CD4-positive, alpha-beta T cell (primary cell): Measurements from ENCODE around the gene KLK2. TPM values are rescaled to one million over a fixed set of nuclear protein-coding genes. Genes with fewer than 3 reads are reported as not detected.

ENCODE experiments used
- ATAC-seq: fragments of 200-7000 bp; cut with Tn5 transposase; one replicate; pipeline ENCODE4 v1.10.0; 2022; ENCODE audit warnings: mild to moderate bottlenecking; ENCODE audit not compliant: poor library complexity
- CTCF ChIA-PET: fragments of 350-600 bp; sonication (Branson Sonifier 250); formaldehyde crosslinking; loops from one replicate; lab custom pipeline; 2021; ENCODE audit warnings: antibody characterized with exemption, inconsistent platforms; lab: Charles Lee
- POLR2A ChIA-PET: fragments of 350-600 bp; sonication (Branson Sonifier 250); formaldehyde crosslinking; loops from one replicate; lab custom pipeline; 2021; ENCODE audit warnings: antibody characterized with exemption, inconsistent platforms; lab: Charles Lee
- DNase-seq, 14 experiments: peaks; one replicate each; pipeline ENCODE4 v3.0.0-alpha.2; 2013 to 2020; ENCODE audit warnings: mixed read lengths in 2 of 14
- H3K27ac ChIP-seq, 2 donors: one replicate each; pipeline versions ENCODE4 v1.5.1 to v1.7.0; 2013; ENCODE audit warnings: low read length in 2 of 2, low read depth in 1 of 2, mild to moderate bottlenecking in 1 of 2
- H3K27me3 ChIP-seq, 2 experiments: 1 replicate in 1 of 2; 2 replicates in 1 of 2; pipeline versions ENCODE4 v1.6.1 to v1.7.0; 2013; ENCODE audit warnings: low read length in 2 of 2, control low read depth in 1 of 2, mild to moderate bottlenecking in 1 of 2, moderate library complexity in 1 of 2; ENCODE audit not compliant: insufficient read depth in 2 of 2, control insufficient read depth in 1 of 2
- H3K36me3 ChIP-seq: one replicate; pipeline ENCODE4 v1.6.1; 2013; ENCODE audit warnings: low read length, control low read depth; ENCODE audit not compliant: insufficient read depth
- H3K4me1 ChIP-seq: one replicate; pipeline ENCODE4 v1.6.1; 2013; ENCODE audit warnings: low read length, control low read depth; ENCODE audit not compliant: insufficient read depth
- H3K4me3 ChIP-seq: one replicate; pipeline ENCODE4 v1.5.1; 2013; ENCODE audit warnings: mild to moderate bottlenecking, low read length, moderate library complexity
- H3K9me3 ChIP-seq, 2 experiments: 1 replicate in 1 of 2; 2 replicates in 1 of 2; pipeline versions ENCODE4 v1.6.1 to v1.7.0; 2013; ENCODE audit warnings: low read length in 2 of 2, mild to moderate bottlenecking in 2 of 2, control low read depth in 1 of 2, moderate library complexity in 1 of 2; ENCODE audit not compliant: control insufficient read depth in 1 of 2, insufficient read depth in 1 of 2
- H3K27ac Mint-ChIP-seq: one replicate; pipeline ENCODE4 v1.8.0; 2020; ENCODE audit warnings: mixed read lengths
- H3K27me3 Mint-ChIP-seq: one replicate; pipeline ENCODE4 v1.8.0; 2021; ENCODE audit warnings: mixed read lengths
- H3K36me3 Mint-ChIP-seq: one replicate; pipeline ENCODE4 v1.8.0; 2021; ENCODE audit warnings: low read depth, mixed read lengths
- H3K4me1 Mint-ChIP-seq: one replicate; pipeline ENCODE4 v1.8.0; 2021; ENCODE audit warnings: low read depth, mixed read lengths
- H3K4me3 Mint-ChIP-seq: one replicate; pipeline ENCODE4 v1.8.0; 2020; ENCODE audit warnings: mild to moderate bottlenecking, mixed read lengths
- H3K9me3 Mint-ChIP-seq: one replicate; pipeline ENCODE4 v1.8.0; 2020; ENCODE audit warnings: mixed read lengths
- intact Hi-C, 2 experiments: fragments of 100-400 bp; cut with DNase I in 1 of 2; cut with micrococcal nuclease in 1 of 2; formaldehyde crosslinking; loops; one replicate each; pipeline versions ENCODE4 v1.15.1 to v1.9.0; 2023 to 2025; cut with DNase I, micrococcal nuclease
- total RNA-seq, 174 experiments: library from RNA in 2 of 174; stranded (reverse) in 2 of 174; gene quantifications; one replicate each; pipeline ENCODE4 v1.2.3 and lab custom pipeline; 2021 to 2026
- TF ChIP-seq, protein P1 (sequence below): fragments of 200-600 bp; IDR thresholded peaks from one replicate; pipeline ENCODE4 v1.8.0; 2022; ENCODE audit warnings: antibody characterized with exemption, mild to moderate bottlenecking

The KLK2 gene
- total RNA-seq, 2 experiments from 2014 or later: not detected

DNA sequence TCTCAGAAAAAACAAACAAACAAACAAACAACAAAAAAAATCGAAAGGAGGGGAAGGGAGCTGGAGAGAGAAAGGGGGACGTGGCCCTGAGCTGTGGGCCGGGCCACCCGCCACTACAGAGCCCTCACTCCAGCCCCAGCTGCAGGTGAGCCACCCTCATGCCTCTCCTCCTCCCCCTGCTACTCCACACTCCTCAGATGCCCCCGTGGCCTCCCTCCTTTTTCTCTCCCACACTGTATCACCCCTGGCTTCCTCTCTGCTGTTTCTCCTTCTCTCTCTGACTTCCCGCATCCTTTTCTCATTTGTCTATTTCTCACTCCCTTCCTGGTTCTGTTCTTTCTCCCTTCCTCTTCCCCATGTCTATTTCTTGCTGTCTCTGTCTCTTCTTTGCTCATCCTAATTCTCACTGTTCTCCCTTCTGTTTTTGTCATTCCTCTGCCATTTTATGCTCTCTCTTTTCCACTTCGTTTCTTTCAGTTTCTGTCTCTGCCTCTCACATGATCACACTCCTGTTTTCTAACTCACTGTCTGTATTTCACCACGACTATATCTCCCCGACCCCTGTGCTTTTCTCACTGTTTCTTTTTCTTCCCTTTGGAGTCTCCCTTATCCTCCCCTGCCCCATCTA is 2.7 kb downstream of the KLK2 start:
- no peak for ATAC-seq
- H3K27ac Mint-ChIP-seq: no peak overlapping the region

DNA sequence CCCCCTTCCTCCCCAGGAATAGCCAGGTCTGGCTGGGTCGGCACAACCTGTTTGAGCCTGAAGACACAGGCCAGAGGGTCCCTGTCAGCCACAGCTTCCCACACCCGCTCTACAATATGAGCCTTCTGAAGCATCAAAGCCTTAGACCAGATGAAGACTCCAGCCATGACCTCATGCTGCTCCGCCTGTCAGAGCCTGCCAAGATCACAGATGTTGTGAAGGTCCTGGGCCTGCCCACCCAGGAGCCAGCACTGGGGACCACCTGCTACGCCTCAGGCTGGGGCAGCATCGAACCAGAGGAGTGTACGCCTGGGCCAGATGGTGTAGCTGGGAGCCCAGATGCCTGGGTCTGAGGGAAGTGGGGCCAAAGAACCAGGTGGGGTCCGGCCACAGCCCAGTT is 3.2 kb downstream of the KLK2 start:
- DNase-seq (no peak), ATAC-seq (no peak)
- Histone ChIP-seq H3K27me3 (peaks cover 11 to 47% of the 10 kb centered on the region in 2 experiments), H3K27ac (no peak overlapping the region), H3K4me1 (no peaks in the 10 kb centered on the region), H3K4me3 (no peak overlapping the region), H3K9me3 (no peaks in the 10 kb centered on the region), H3K36me3 (no peaks in the 10 kb centered on the region)
- no peaks in the 10 kb centered on the region for H3K4me1 Mint-ChIP-seq
- intact Hi-C loops: no loop called here
- no peaks in the 10 kb centered on the region for H3K36me3 Mint-ChIP-seq
- H3K9me3 Mint-ChIP-seq: no peaks in the 10 kb centered on the region
- POLR2A ChIA-PET: no interaction called here
- H3K27ac Mint-ChIP-seq: no peak overlapping the region
- no peak overlapping the region for H3K4me3 Mint-ChIP-seq
- peaks cover 46% of the 10 kb centered on the region for H3K27me3 Mint-ChIP-seq
- CTCF ChIA-PET: no interaction called here
- TF ChIP-seq, protein P1, sequence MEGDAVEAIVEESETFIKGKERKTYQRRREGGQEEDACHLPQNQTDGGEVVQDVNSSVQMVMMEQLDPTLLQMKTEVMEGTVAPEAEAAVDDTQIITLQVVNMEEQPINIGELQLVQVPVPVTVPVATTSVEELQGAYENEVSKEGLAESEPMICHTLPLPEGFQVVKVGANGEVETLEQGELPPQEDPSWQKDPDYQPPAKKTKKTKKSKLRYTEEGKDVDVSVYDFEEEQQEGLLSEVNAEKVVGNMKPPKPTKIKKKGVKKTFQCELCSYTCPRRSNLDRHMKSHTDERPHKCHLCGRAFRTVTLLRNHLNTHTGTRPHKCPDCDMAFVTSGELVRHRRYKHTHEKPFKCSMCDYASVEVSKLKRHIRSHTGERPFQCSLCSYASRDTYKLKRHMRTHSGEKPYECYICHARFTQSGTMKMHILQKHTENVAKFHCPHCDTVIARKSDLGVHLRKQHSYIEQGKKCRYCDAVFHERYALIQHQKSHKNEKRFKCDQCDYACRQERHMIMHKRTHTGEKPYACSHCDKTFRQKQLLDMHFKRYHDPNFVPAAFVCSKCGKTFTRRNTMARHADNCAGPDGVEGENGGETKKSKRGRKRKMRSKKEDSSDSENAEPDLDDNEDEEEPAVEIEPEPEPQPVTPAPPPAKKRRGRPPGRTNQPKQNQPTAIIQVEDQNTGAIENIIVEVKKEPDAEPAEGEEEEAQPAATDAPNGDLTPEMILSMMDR: no peak

More for the DNA sequence above, 2.7 kb downstream of the KLK2 start:
- H3K9me3 ChIP-seq: peaks cover 0 to under 1% of the 10 kb centered on the region in 2 experiments
- no peak for DNase-seq
- TF ChIP-seq, protein P1: no peak
- H3K27me3 ChIP-seq: peaks cover 11 to 47% of the 10 kb centered on the region in 2 experiments
- ChIA-PET CTCF (no interaction called here), POLR2A (no interaction called here)
- no peaks in the 10 kb centered on the region for H3K4me1 ChIP-seq
- H3K4me1 Mint-ChIP-seq: no peaks in the 10 kb centered on the region
- no peak overlapping the region for H3K4me3 Mint-ChIP-seq
- no peaks in the 10 kb centered on the region for H3K36me3 ChIP-seq
- no peak overlapping the region for H3K4me3 ChIP-seq
- no peaks in the 10 kb centered on the region for H3K36me3 Mint-ChIP-seq
- intact Hi-C loops: no loop called here
- no peak overlapping the region for H3K27ac ChIP-seq
- no peaks in the 10 kb centered on the region for H3K9me3 Mint-ChIP-seq
- peaks cover 48% of the 10 kb centered on the region for H3K27me3 Mint-ChIP-seq

DNA sequence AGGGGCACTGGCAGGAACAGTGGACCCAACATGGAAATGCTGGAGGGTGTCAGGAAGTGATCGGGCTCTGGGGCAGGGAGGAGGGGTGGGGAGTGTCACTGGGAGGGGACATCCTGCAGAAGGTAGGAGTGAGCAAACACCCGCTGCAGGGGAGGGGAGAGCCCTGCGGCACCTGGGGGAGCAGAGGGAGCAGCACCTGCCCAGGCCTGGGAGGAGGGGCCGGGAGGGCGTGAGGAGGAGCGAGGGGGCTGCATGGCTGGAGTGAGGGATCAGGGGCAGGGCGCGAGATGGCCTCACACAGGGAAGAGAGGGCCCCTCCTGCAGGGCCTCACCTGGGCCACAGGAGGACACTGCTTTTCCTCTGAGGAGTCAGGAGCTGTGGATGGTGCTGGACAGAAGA is 4.1 kb downstream of the KLK2 start:
- no peak for DNase-seq
- Mint-ChIP-seq H3K27ac (no peak overlapping the region), H3K36me3 (no peaks in the 10 kb centered on the region), H3K4me3 (no peak overlapping the region), H3K27me3 (peaks cover 47% of the 10 kb centered on the region), H3K4me1 (no peaks in the 10 kb centered on the region), H3K9me3 (no peaks in the 10 kb centered on the region)
- ChIA-PET CTCF (no interaction called here), POLR2A (no interaction called here)
- TF ChIP-seq, protein P1: no peak
- Histone ChIP-seq H3K9me3 (no peaks in the 10 kb centered on the region), H3K27me3 (peaks cover 11 to 43% of the 10 kb centered on the region in 2 experiments), H3K4me1 (no peaks in the 10 kb centered on the region), H3K4me3 (no peak overlapping the region), H3K27ac (no peak overlapping the region), H3K36me3 (no peaks in the 10 kb centered on the region)
- no peak for ATAC-seq
- intact Hi-C loops: no loop called here
